WTC11 (cell line): ENCODE measurements around the gene ZNRF3. TPM values are rescaled to one million over a fixed set of nuclear protein-coding genes. Genes with fewer than 3 reads are reported as not detected.

ENCODE experiments used
- ATAC-seq: fragments of 200-7000 bp; cut with Tn5 transposase; 2 replicates; pipeline ENCODE4 v1.10.0; 2021; ENCODE audit warnings: mild to moderate bottlenecking, moderate library complexity
- CTCF ChIA-PET: fragments of 300-600 bp; sonication (Branson Sonifier 250); formaldehyde crosslinking; loops from one replicate; lab custom pipeline; 2021; ENCODE audit warnings: antibody characterized with exemption; lab: Charles Lee
- POLR2A ChIA-PET: fragments of 350-600 bp; sonication (Branson Sonifier 250); formaldehyde crosslinking; loops from one replicate; lab custom pipeline; 2021; ENCODE audit warnings: antibody characterized with exemption; lab: Charles Lee
- DNase-seq: peaks from one replicate; pipeline ENCODE4 v3.0.0; 2021; ENCODE audit warnings: low spot score
- H3K27ac Mint-ChIP-seq: 2 replicates; pipeline ENCODE4 v1.8.0; 2021; ENCODE audit warnings: mixed read lengths
- H3K27me3 Mint-ChIP-seq: 2 replicates; pipeline ENCODE4 v1.8.0; 2021; ENCODE audit warnings: low read depth, mild to moderate bottlenecking, moderate library complexity, mixed read lengths
- H3K36me3 Mint-ChIP-seq: 2 replicates; pipeline ENCODE4 v1.8.0; 2021; ENCODE audit warnings: mixed read lengths
- H3K4me1 Mint-ChIP-seq: 2 replicates; pipeline ENCODE4 v1.8.0; 2022; ENCODE audit warnings: mixed read lengths
- H3K4me3 Mint-ChIP-seq: 2 replicates; pipeline ENCODE4 v1.8.0; 2021; ENCODE audit warnings: mild to moderate bottlenecking, moderate library complexity, mixed read lengths
- H3K9me3 Mint-ChIP-seq: 2 replicates; pipeline ENCODE4 v1.8.0; 2021; ENCODE audit warnings: mixed read lengths
- CBFB ChIP-seq: sonication (generic); formaldehyde crosslinking; IDR thresholded peaks from 2 replicates; pipeline ENCODE4 v1.8.1; 2022; ENCODE audit warnings: mild to moderate bottlenecking, low read depth, missing genetic modification reagents
- CREM ChIP-seq: sonication (generic); formaldehyde crosslinking; IDR thresholded peaks from 2 replicates; pipeline ENCODE4 v1.8.1; 2022; ENCODE audit warnings: mild to moderate bottlenecking, missing genetic modification reagents, moderate library complexity
- FOXP1 ChIP-seq: sonication (generic); formaldehyde crosslinking; IDR thresholded peaks from 2 replicates; pipeline ENCODE4 v1.8.0; 2022; ENCODE audit warnings: missing genetic modification reagents, mild to moderate bottlenecking, moderate library complexity, borderline replicate concordance
- GABPB1 ChIP-seq: sonication (generic); formaldehyde crosslinking; IDR thresholded peaks from 2 replicates; pipeline ENCODE4 v1.8.1; 2023; ENCODE audit warnings: mild to moderate bottlenecking, missing genetic modification reagents
- HMGA2 ChIP-seq: fragments of 250-450 bp; sonication (Bioruptor Pico); IDR thresholded peaks from 2 replicates; pipeline ENCODE4 v1.4.0; 2021; ENCODE audit warnings: mild to moderate bottlenecking, moderate library complexity
- NR1H2 ChIP-seq: sonication (generic); formaldehyde crosslinking; IDR thresholded peaks from 2 replicates; pipeline ENCODE4 v1.9.0; 2021; ENCODE audit warnings: mild to moderate bottlenecking, moderate library complexity, missing genetic modification reagents
- NR2C2 ChIP-seq: sonication (generic); formaldehyde crosslinking; IDR thresholded peaks from 2 replicates; pipeline ENCODE4 v1.8.0; 2022; ENCODE audit warnings: mild to moderate bottlenecking, missing genetic modification reagents
- OVOL2 ChIP-seq: fragments of 250-450 bp; sonication (Bioruptor Pico); IDR thresholded peaks from 2 replicates; pipeline ENCODE4 v1.9.0; 2021; ENCODE audit warnings: mild to moderate bottlenecking, borderline replicate concordance
- SOX15 ChIP-seq: fragments of 250-450 bp; sonication (Bioruptor Pico); IDR thresholded peaks from 2 replicates; pipeline ENCODE4 v1.9.0; 2021; ENCODE audit warnings: mild to moderate bottlenecking
- SP1 ChIP-seq: sonication (generic); formaldehyde crosslinking; conservative IDR thresholded peaks from 2 replicates; pipeline ENCODE4 v1.8.1; 2022; ENCODE audit warnings: missing genetic modification reagents
- TEAD4 ChIP-seq: sonication (generic); formaldehyde crosslinking; IDR thresholded peaks from 2 replicates; pipeline ENCODE4 v1.8.0; 2022; ENCODE audit warnings: mild to moderate bottlenecking, missing genetic modification reagents
- TP53 ChIP-seq: sonication (generic); formaldehyde crosslinking; IDR thresholded peaks from 2 replicates; pipeline ENCODE4 v1.8.1; 2023; ENCODE audit warnings: mild to moderate bottlenecking, missing genetic modification reagents
- ZNF121 ChIP-seq: sonication (generic); formaldehyde crosslinking; IDR thresholded peaks from 2 replicates; pipeline ENCODE4 v1.8.0; 2023; ENCODE audit warnings: missing genetic modification reagents
- ZNF219 ChIP-seq: sonication (generic); formaldehyde crosslinking; IDR thresholded peaks from 2 replicates; pipeline ENCODE4 v1.8.0; 2023; ENCODE audit warnings: missing genetic modification reagents, mild to moderate bottlenecking, borderline replicate concordance
- total RNA-seq: library from RNA; stranded (reverse); gene quantifications from 3 replicates; pipeline ENCODE4 v1.2.3, GENCODE V29; 2021
- TF ChIP-seq, protein P1 (sequence below): fragments of 250-450 bp; sonication (Bioruptor Pico); IDR thresholded peaks from 2 replicates; pipeline ENCODE4 v2.1.2; 2022; ENCODE audit warnings: mild to moderate bottlenecking, moderate library complexity
- TF ChIP-seq, protein P2 (sequence below): sonication (generic); formaldehyde crosslinking; IDR thresholded peaks from 2 replicates; pipeline ENCODE4 v1.8.1; 2023; ENCODE audit warnings: mild to moderate bottlenecking, missing genetic modification reagents
- TF ChIP-seq, protein P3 (sequence below): sonication (generic); formaldehyde crosslinking; conservative IDR thresholded peaks from 2 replicates; pipeline ENCODE4 v1.8.1; 2022; ENCODE audit warnings: mild to moderate bottlenecking, missing genetic modification reagents
- TF ChIP-seq, protein P4 (sequence below): sonication (generic); formaldehyde crosslinking; IDR thresholded peaks from 2 replicates; pipeline ENCODE4 v1.8.0; 2022; ENCODE audit warnings: mild to moderate bottlenecking, missing genetic modification reagents
- TF ChIP-seq, protein P5 (sequence below): sonication (generic); formaldehyde crosslinking; IDR thresholded peaks from 2 replicates; pipeline ENCODE4 v1.8.1; 2023; ENCODE audit warnings: mild to moderate bottlenecking, missing genetic modification reagents, moderate library complexity
- TF ChIP-seq, protein P6 (sequence below): sonication (generic); formaldehyde crosslinking; IDR thresholded peaks from 2 replicates; pipeline ENCODE4 v1.8.1; 2023; ENCODE audit warnings: mild to moderate bottlenecking, missing genetic modification reagents, moderate library complexity
- TF ChIP-seq, protein P7 (sequence below): sonication (generic); formaldehyde crosslinking; IDR thresholded peaks from 2 replicates; pipeline ENCODE4 v1.8.1; 2022; ENCODE audit warnings: mild to moderate bottlenecking, missing genetic modification reagents, moderate library complexity, borderline replicate concordance

The ZNRF3 gene
- total RNA-seq, 1 experiment from 2014 or later = 25.4 TPM

DNA sequence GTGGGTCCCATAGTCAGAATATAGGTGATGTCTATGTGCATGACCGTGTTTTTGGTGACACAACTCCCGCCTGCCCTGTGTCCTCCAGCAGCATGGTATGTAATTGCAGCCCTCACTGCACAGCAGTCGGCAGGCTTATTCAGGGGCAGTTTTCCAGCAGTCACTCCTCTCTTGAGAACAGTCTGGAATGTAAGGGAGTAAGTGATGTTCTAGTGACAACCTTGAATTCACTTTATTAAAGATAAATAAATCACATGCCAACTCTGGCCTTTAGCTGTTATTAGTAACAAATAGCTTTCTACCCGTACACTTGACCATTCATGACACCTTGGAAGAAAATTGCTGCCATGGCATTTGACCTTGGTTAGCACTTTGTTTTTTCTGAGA is 27.9 kb downstream of the ZNRF3 start:
- no peak for DNase-seq
- H3K9me3 Mint-ChIP-seq = no peaks in the 10 kb centered on the region
- peaks cover 52% of the 10 kb centered on the region for H3K4me1 Mint-ChIP-seq
- no peaks in the 10 kb centered on the region for H3K27me3 Mint-ChIP-seq
- ChIA-PET POLR2A (no interaction called here), CTCF (no interaction called here)
- H3K4me3 Mint-ChIP-seq = no peak overlapping the region
- ATAC-seq = no peak
- H3K27ac Mint-ChIP-seq = no peak overlapping the region; the same call in 1 of the 2 replicates
- TF ChIP-seq TEAD4 (CRISPR knock-in tag) = no peak
- no peaks in the 10 kb centered on the region for H3K36me3 Mint-ChIP-seq

DNA sequence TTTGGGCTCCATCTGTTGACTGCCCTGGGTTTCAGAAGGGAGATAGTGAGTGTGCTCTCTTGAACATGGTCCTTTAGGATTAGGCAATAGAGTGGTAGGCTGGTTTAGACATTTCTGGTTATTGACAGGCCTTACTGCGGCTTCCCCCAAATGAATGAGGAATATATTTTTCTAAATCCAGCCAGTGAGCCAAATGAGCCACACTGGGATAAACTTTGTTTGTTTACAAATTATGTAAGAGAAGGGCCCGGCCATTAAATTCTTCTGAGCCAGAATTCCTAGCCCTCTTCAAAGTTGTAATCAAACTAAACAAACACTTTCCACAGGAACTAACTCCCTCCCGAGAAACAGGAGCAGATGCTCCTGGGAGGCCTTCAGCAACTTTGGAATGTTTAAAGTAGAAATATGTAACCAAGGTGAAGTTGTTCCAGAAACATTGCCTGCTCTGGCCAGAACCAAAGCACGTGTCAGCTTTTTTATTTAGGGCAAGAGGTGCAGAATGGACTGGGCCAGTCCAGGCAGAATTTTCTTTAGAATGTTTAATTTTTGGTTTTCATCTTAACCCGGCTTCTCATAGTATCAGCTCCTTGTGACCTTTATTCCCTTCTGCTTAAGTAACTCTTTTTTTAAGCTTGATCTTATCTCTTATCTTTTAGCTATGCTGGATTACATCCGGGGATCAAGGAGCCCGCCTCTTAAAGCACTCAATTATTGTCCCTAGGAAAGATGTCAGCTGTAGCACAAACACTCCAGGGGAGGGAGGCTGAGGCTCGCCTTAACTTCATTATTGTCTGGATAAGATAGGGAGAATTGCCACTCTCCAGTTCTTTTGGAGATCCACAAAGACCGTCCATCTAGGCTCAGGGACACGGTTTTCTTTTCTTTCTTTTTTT is 28.7 kb downstream of the ZNRF3 start:
- ATAC-seq = no peak
- peaks cover 56% of the 10 kb centered on the region for H3K4me1 Mint-ChIP-seq
- ChIA-PET POLR2A (no interaction called here), CTCF (interaction anchor here (0.7 kb wide), 1 partner anchor 61 kb away, joined by 4 read pairs; no protein-coding TSS in a partner anchor)
- peak overlapping the region; percentile 49 for H3K27ac Mint-ChIP-seq
- H3K36me3 Mint-ChIP-seq = no peaks in the 10 kb centered on the region
- no peaks in the 10 kb centered on the region for H3K9me3 Mint-ChIP-seq
- no peak overlapping the region for H3K4me3 Mint-ChIP-seq
- H3K27me3 Mint-ChIP-seq = no peaks in the 10 kb centered on the region
- TF ChIP-seq, protein P1, sequence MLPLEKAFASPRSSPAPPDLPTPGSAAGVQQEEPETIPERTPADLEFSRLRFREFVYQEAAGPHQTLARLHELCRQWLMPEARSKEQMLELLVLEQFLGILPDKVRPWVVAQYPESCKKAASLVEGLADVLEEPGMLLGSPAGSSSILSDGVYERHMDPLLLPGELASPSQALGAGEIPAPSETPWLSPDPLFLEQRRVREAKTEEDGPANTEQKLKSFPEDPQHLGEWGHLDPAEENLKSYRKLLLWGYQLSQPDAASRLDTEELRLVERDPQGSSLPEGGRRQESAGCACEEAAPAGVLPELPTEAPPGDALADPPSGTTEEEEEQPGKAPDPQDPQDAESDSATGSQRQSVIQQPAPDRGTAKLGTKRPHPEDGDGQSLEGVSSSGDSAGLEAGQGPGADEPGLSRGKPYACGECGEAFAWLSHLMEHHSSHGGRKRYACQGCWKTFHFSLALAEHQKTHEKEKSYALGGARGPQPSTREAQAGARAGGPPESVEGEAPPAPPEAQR (CRISPR knock-in tag) = no peak
- TF ChIP-seq, protein P2, sequence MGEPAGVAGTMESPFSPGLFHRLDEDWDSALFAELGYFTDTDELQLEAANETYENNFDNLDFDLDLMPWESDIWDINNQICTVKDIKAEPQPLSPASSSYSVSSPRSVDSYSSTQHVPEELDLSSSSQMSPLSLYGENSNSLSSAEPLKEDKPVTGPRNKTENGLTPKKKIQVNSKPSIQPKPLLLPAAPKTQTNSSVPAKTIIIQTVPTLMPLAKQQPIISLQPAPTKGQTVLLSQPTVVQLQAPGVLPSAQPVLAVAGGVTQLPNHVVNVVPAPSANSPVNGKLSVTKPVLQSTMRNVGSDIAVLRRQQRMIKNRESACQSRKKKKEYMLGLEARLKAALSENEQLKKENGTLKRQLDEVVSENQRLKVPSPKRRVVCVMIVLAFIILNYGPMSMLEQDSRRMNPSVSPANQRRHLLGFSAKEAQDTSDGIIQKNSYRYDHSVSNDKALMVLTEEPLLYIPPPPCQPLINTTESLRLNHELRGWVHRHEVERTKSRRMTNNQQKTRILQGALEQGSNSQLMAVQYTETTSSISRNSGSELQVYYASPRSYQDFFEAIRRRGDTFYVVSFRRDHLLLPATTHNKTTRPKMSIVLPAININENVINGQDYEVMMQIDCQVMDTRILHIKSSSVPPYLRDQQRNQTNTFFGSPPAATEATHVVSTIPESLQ (CRISPR knock-in tag) = no peak
- TF ChIP-seq, protein P3, sequence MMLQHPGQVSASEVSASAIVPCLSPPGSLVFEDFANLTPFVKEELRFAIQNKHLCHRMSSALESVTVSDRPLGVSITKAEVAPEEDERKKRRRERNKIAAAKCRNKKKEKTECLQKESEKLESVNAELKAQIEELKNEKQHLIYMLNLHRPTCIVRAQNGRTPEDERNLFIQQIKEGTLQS (CRISPR knock-in tag) = no peak
- TF ChIP-seq, protein P4, sequence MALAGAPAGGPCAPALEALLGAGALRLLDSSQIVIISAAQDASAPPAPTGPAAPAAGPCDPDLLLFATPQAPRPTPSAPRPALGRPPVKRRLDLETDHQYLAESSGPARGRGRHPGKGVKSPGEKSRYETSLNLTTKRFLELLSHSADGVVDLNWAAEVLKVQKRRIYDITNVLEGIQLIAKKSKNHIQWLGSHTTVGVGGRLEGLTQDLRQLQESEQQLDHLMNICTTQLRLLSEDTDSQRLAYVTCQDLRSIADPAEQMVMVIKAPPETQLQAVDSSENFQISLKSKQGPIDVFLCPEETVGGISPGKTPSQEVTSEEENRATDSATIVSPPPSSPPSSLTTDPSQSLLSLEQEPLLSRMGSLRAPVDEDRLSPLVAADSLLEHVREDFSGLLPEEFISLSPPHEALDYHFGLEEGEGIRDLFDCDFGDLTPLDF (CRISPR knock-in tag) = no peak
- TF ChIP-seq HMGA2 (CRISPR knock-in tag) (no peak), ZNF121 (CRISPR knock-in tag) (no peak), CBFB (CRISPR knock-in tag) (no peak), NR2C2 (CRISPR knock-in tag) (no peak), GABPB1 (CRISPR knock-in tag) (no peak; the same call in 1 of the 2 replicates), TP53 (CRISPR knock-in tag) (no peak)
- TF ChIP-seq, protein P5, sequence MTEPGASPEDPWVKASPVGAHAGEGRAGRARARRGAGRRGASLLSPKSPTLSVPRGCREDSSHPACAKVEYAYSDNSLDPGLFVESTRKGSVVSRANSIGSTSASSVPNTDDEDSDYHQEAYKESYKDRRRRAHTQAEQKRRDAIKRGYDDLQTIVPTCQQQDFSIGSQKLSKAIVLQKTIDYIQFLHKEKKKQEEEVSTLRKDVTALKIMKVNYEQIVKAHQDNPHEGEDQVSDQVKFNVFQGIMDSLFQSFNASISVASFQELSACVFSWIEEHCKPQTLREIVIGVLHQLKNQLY (CRISPR knock-in tag) = no peak
- TF ChIP-seq, protein P6, sequence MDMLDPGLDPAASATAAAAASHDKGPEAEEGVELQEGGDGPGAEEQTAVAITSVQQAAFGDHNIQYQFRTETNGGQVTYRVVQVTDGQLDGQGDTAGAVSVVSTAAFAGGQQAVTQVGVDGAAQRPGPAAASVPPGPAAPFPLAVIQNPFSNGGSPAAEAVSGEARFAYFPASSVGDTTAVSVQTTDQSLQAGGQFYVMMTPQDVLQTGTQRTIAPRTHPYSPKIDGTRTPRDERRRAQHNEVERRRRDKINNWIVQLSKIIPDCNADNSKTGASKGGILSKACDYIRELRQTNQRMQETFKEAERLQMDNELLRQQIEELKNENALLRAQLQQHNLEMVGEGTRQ (CRISPR knock-in tag) = no peak
- TF ChIP-seq, all 79 proteins: peak for 0
- DNase-seq = no peak

DNA sequence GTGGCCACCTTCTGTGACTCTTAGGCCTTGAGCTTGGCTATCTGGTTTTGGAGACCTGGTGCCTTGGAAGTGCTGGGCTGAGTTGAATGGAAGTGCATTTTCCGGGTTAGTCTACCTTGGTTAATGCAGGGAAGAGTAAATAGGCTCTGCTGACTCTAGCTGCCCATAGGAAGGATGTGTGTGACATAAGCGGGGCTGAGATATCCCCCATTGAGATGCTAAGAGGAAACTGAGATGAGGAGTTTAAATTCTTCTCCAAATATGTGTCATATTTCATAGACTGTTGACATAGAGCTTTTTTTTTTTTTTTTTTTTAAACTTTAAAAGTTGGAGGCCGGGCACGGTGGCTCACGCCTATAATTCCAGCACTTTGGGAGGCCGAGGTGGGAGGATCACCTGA is 30.8 kb downstream of the ZNRF3 start:
- POLR2A ChIA-PET = interaction anchor here (0.6 to 0.7 kb wide), 3 partner anchors 30 to 315 kb away, joined by 5 to 8 read pairs (median 6); partner anchors contain the start of gene ZNRF3
- peaks cover 60% of the 10 kb centered on the region for H3K4me1 Mint-ChIP-seq
- H3K4me3 Mint-ChIP-seq = no peak overlapping the region
- TF ChIP-seq NR1H2 (CRISPR knock-in tag) (no peak), FOXP1 (no peak), ZNF219 (no peak), CREM (CRISPR knock-in tag) (no peak), HMGA2 (CRISPR knock-in tag) (no peak), OVOL2 (CRISPR knock-in tag) (no peak), SP1 (CRISPR knock-in tag) (no peak), SOX15 (CRISPR knock-in tag) (no peak)
- TF ChIP-seq, protein P7, sequence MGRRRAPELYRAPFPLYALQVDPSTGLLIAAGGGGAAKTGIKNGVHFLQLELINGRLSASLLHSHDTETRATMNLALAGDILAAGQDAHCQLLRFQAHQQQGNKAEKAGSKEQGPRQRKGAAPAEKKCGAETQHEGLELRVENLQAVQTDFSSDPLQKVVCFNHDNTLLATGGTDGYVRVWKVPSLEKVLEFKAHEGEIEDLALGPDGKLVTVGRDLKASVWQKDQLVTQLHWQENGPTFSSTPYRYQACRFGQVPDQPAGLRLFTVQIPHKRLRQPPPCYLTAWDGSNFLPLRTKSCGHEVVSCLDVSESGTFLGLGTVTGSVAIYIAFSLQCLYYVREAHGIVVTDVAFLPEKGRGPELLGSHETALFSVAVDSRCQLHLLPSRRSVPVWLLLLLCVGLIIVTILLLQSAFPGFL = no peak
- TF ChIP-seq, protein P4 (CRISPR knock-in tag) = no peak

More for the DNA sequence above, 30.8 kb downstream of the ZNRF3 start:
- H3K27me3 Mint-ChIP-seq = no peaks in the 10 kb centered on the region
- H3K9me3 Mint-ChIP-seq = no peaks in the 10 kb centered on the region
- ATAC-seq = no peak
- H3K36me3 Mint-ChIP-seq = no peaks in the 10 kb centered on the region
- CTCF ChIA-PET = interaction anchor here (0.6 to 1.5 kb wide), 5 partner anchors 10 to 236 kb away, joined by 3 to 8 read pairs (median 4); no protein-coding TSS in a partner anchor
- DNase-seq = no peak
- H3K27ac Mint-ChIP-seq = peak overlapping the region; percentile 22; the same call in 1 of the 2 replicates
